Thymus (tissue), 11 donors: ENCODE measurements around the gene FAM117B. TPM values are rescaled to one million over a fixed set of nuclear protein-coding genes. Genes with fewer than 3 reads are reported as not detected.

ENCODE experiments used
- DNase-seq, 9 donors: peaks; one replicate each; pipeline ENCODE4 v3.0.0-alpha.2; 2013; ENCODE audit warnings: low spot score in 9 of 9, low read depth in 6 of 9, missing footprints in 1 of 9
- H3K27ac ChIP-seq, 2 donors: one replicate each; pipeline ENCODE4 v1.5.1; 2013; ENCODE audit warnings: control low read depth in 1 of 2, low read depth in 1 of 2, low read length in 1 of 2, mild to moderate bottlenecking in 1 of 2, moderate library complexity in 1 of 2
- H3K27me3 ChIP-seq, 2 donors: one replicate each; pipeline ENCODE4 v1.5.1; 2013; ENCODE audit warnings: low read length in 1 of 2; ENCODE audit not compliant: control insufficient read depth in 2 of 2, insufficient read depth in 1 of 2
- H3K36me3 ChIP-seq, 2 donors: one replicate each; pipeline ENCODE4 v1.5.1; 2013; ENCODE audit warnings: low read length in 1 of 2, mild to moderate bottlenecking in 1 of 2, moderate library complexity in 1 of 2; ENCODE audit not compliant: control insufficient read depth in 2 of 2, insufficient read depth in 2 of 2
- H3K4me1 ChIP-seq, 2 donors: one replicate each; pipeline ENCODE4 v1.5.1; 2013; ENCODE audit warnings: low read length in 2 of 2; ENCODE audit not compliant: control insufficient read depth in 2 of 2, insufficient read depth in 2 of 2
- H3K4me3 ChIP-seq, 2 donors: one replicate each; pipeline ENCODE4 v1.5.1; 2013; ENCODE audit warnings: low read length in 2 of 2, control low read depth in 1 of 2, mild to moderate bottlenecking in 1 of 2
- H3K9me3 ChIP-seq, 2 donors: one replicate each; pipeline ENCODE4 v1.5.1; 2013; ENCODE audit warnings: low read length in 1 of 2, mild to moderate bottlenecking in 1 of 2; ENCODE audit not compliant: control insufficient read depth in 2 of 2, insufficient read depth in 1 of 2
- WGBS: extraction: QIAGEN DNeasy Blood & Tissue Kit; methylation state at CpG from one replicate; pipeline ENCODE4 v1.1.7; 2013; 5-methylcytosine and 5-hydroxymethylcytosine counted together
- polyA plus RNA-seq: library from polyadenylated mRNA; stranded (reverse); fragments of 200-250 nt; gene quantifications from one replicate; pipeline ENCODE4 v1.2.3, GENCODE V29; 2013
- total RNA-seq: library from RNA; stranded (reverse); fragments of 120-200 nt; gene quantifications from one replicate; pipeline ENCODE4 v1.2.4, GENCODE V29; 2013
- donor health status: healthy.

The FAM117B gene
- total and polyA plus RNA-seq, 2 donors: 5.7 to 12.0 TPM

- peaks cover 0 to 17% of the 10 kb centered on the region in 2 donors for H3K36me3 ChIP-seq
- H3K9me3 ChIP-seq: no peaks in the 10 kb centered on the region
- H3K27ac ChIP-seq: no peak overlapping the region
- WGBS: 97% methylated on average over 5 of the region's 5 CpGs
- DNase-seq: no peak
- H3K4me3 ChIP-seq: no peak overlapping the region
- H3K4me1 ChIP-seq: no peaks in the 10 kb centered on the region
- no peaks in the 10 kb centered on the region for H3K27me3 ChIP-seq
Observed at GRCh38 chr2:202723746-202724145, 89.0 kb downstream of the FAM117B start.

- Histone ChIP-seq H3K4me3 (no peak overlapping the region), H3K27me3 (no peaks in the 10 kb centered on the region), H3K4me1 (no peaks in the 10 kb centered on the region), H3K9me3 (no peaks in the 10 kb centered on the region), H3K27ac (no peak overlapping the region), H3K36me3 (peaks cover 2 to 19% of the 10 kb centered on the region in 2 donors)
- no peak for DNase-seq
- WGBS: over 99% methylated on average over 3 of the region's 3 CpGs
Observed at GRCh38 chr2:202726070-202726469, 91.3 kb downstream of the FAM117B start.

GRCh38 chr2:202736826-202737225, 102.1 kb downstream of the FAM117B start:
- Histone ChIP-seq H3K4me3 (no peak overlapping the region), H3K27me3 (no peaks in the 10 kb centered on the region), H3K27ac (no peak overlapping the region), H3K9me3 (peaks cover 3 to 14% of the 10 kb centered on the region in 2 donors), H3K36me3 (peaks cover 14 to 16% of the 10 kb centered on the region in 2 donors), H3K4me1 (no peaks in the 10 kb centered on the region)
- DNase-seq: no peak
- 90% methylated on average over 1 of the region's 1 CpG for WGBS

GRCh38 chr2:202743613-202744012, 108.8 kb downstream of the FAM117B start:
- 100% methylated on average over 1 of the region's 1 CpG for WGBS
- no peak overlapping the region for H3K4me3 ChIP-seq
- no peak overlapping the region for H3K27ac ChIP-seq
- H3K36me3 ChIP-seq: peaks cover 7 to 10% of the 10 kb centered on the region in 2 donors
- no peaks in the 10 kb centered on the region for H3K4me1 ChIP-seq
- no peak for DNase-seq
- H3K9me3 ChIP-seq: peaks cover 6 to 7% of the 10 kb centered on the region in 2 donors
- no peaks in the 10 kb centered on the region for H3K27me3 ChIP-seq

- no peaks in the 10 kb centered on the region for H3K4me1 ChIP-seq
- no peak overlapping the region for H3K4me3 ChIP-seq
- no peak overlapping the region for H3K27ac ChIP-seq
- no peaks in the 10 kb centered on the region for H3K9me3 ChIP-seq
- no peaks in the 10 kb centered on the region for H3K36me3 ChIP-seq
- H3K27me3 ChIP-seq: no peaks in the 10 kb centered on the region
- 98% methylated on average over 2 of the region's 2 CpGs for WGBS
- DNase-seq: no peak
Observed at GRCh38 chr2:202749477-202749876, 114.7 kb downstream of the FAM117B start.

GRCh38 chr2:202750763-202751427, 116.1 kb downstream of the FAM117B start:
- no peak overlapping the region for H3K4me3 ChIP-seq
- no peak for DNase-seq
- 85% methylated on average over 3 of the region's 3 CpGs for WGBS
- no peaks in the 10 kb centered on the region for H3K9me3 ChIP-seq
- H3K27me3 ChIP-seq: no peaks in the 10 kb centered on the region
- H3K4me1 ChIP-seq: no peaks in the 10 kb centered on the region
- no peak overlapping the region for H3K27ac ChIP-seq
- H3K36me3 ChIP-seq: no peaks in the 10 kb centered on the region

- no peaks in the 10 kb centered on the region for H3K4me1 ChIP-seq
- WGBS: 88% methylated on average over 2 of the region's 2 CpGs
- DNase-seq: no peak
- H3K9me3 ChIP-seq: no peaks in the 10 kb centered on the region
- H3K27me3 ChIP-seq: no peaks in the 10 kb centered on the region
- H3K4me3 ChIP-seq: no peak overlapping the region
- H3K36me3 ChIP-seq: peaks cover 5 to 7% of the 10 kb centered on the region in 2 donors
- no peak overlapping the region for H3K27ac ChIP-seq
Observed at GRCh38 chr2:202752071-202752470, 117.3 kb downstream of the FAM117B start.

GRCh38 chr2:202754936-202755335, 120.2 kb downstream of the FAM117B start:
- DNase-seq: no peak
- WGBS: 95% methylated on average over 6 of the region's 6 CpGs
- H3K4me1 ChIP-seq: no peaks in the 10 kb centered on the region
- H3K36me3 ChIP-seq: peaks cover 16 to 32% of the 10 kb centered on the region in 2 donors
- H3K4me3 ChIP-seq: no peak overlapping the region
- no peaks in the 10 kb centered on the region for H3K9me3 ChIP-seq
- no peak overlapping the region for H3K27ac ChIP-seq
- no peaks in the 10 kb centered on the region for H3K27me3 ChIP-seq

GRCh38 chr2:202756598-202756997, 121.8 kb downstream of the FAM117B start:
- Histone ChIP-seq H3K27me3 (no peaks in the 10 kb centered on the region), H3K9me3 (no peaks in the 10 kb centered on the region), H3K36me3 (peaks cover 27 to 40% of the 10 kb centered on the region in 2 donors), H3K27ac (no peak overlapping the region), H3K4me3 (no peak overlapping the region), H3K4me1 (no peaks in the 10 kb centered on the region)
- DNase-seq: no peak
- over 99% methylated on average over 3 of the region's 3 CpGs for WGBS
